ENCODE data around the gene NCSTN.

DNA sequence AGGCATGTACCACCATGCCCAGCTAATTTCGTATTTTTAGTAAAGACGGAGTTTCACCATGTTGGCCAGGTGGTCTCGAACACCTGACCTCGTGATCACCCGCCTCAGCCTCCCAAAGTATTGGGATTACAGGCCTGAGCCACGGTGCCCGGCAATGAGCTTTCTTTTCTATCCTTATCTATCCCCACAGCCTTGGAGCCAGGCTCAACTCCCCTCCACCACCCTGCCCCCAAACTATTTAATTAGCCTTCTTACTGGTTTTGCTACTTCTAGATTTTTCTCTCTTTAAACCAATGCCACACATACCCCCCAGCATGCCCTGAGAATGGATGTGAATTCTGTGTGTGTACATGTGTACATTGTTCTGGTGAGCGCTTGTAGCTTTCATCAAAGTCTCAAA is 51.5 kb downstream of the NCSTN start:
- no peak for TF ChIP-seq SUZ12 (IDR thresholded peaks at IDR 0.05; ENCODE audit: extremely low read depth, insufficient read depth, insufficient read length)
- TF ChIP-seq ZNF274 (IDR thresholded peaks at IDR 0.05; ENCODE audit: low read depth, low read length), result no peak
